Naive thymus-derived CD8-positive, alpha-beta T cell (primary cell): ENCODE results near the gene GLYAT. TPM values are rescaled to one million over a fixed set of nuclear protein-coding genes. Genes with fewer than 3 reads are reported as not detected.

Source experiments
- ATAC-seq, 2 donors: fragments of 150-1000 bp; cut with Tn5 transposase in 1 of 2; sonication (Bioruptor Pico), chemical (Tn5 transposase) in 1 of 2; 1 replicate in 1 of 2; 2 replicates in 1 of 2; pipeline ENCODE4 v1.10.0; 2021; ENCODE audit warnings: mild to moderate bottlenecking in 2 of 2, moderate library complexity in 2 of 2
- POLR2A ChIA-PET: fragments of 350-600 bp; sonication (Branson Sonifier 250); formaldehyde crosslinking; loops from one replicate; lab custom pipeline; 2021; ENCODE audit warnings: antibody characterized with exemption; lab: Charles Lee
- DNase-seq, 10 donors: peaks; one replicate each; pipeline versions ENCODE4 v3.0.0 to v3.0.0-alpha.2; 2020 to 2022
- H3K27ac Mint-ChIP-seq, 10 donors: one replicate each; pipeline ENCODE4 v1.8.0; 2020 to 2022; ENCODE audit warnings: mild to moderate bottlenecking in 10 of 10, mixed read lengths in 10 of 10, moderate library complexity in 4 of 10, inconsistent platforms in 1 of 10
- H3K27me3 Mint-ChIP-seq, 5 donors: one replicate each; pipeline ENCODE4 v1.8.0; 2021 to 2022; ENCODE audit warnings: mixed read lengths in 5 of 5
- H3K36me3 Mint-ChIP-seq, 3 donors: one replicate each; pipeline ENCODE4 v1.8.0; 2020 to 2022; ENCODE audit warnings: mixed read lengths in 3 of 3, mild to moderate bottlenecking in 2 of 3, inconsistent platforms in 1 of 3
- H3K4me1 Mint-ChIP-seq, 4 donors: one replicate each; pipeline ENCODE4 v1.8.0; 2021 to 2022; ENCODE audit warnings: mixed read lengths in 4 of 4
- H3K4me3 Mint-ChIP-seq, 10 donors: one replicate each; pipeline ENCODE4 v1.8.0; 2020 to 2022; ENCODE audit warnings: mild to moderate bottlenecking in 10 of 10, mixed read lengths in 10 of 10, moderate library complexity in 6 of 10, inconsistent platforms in 1 of 10
- H3K9me3 Mint-ChIP-seq, 9 donors: one replicate each; pipeline ENCODE4 v1.8.0; 2020 to 2022; ENCODE audit warnings: mixed read lengths in 9 of 9, mild to moderate bottlenecking in 3 of 9, inconsistent platforms in 1 of 9, moderate library complexity in 1 of 9
- polyA plus RNA-seq, 3 donors: library from polyadenylated mRNA; unstranded; fragments of 300-500 nt; fragmentation: Illumina TruSeq; gene quantifications; one replicate each; pipeline ENCODE4 v1.2.3, GENCODE V29; 2021
- total RNA-seq, 8 experiments: library from RNA in 2 of 8; stranded (reverse) in 2 of 8; gene quantifications; one replicate each; pipeline ENCODE4 v1.2.3 and lab custom pipeline; 2021 to 2026

GLYAT gene
- total and polyA plus RNA-seq, 5 experiments from 2014 or later = not detected

GRCh38 chr11:58659404-58659803 is 72.3 kb downstream of the GLYAT start:
- Mint-ChIP-seq H3K27me3 (peaks cover 0 to 26% (median 11%) of the 10 kb centered on the region in 5 donors), H3K36me3 (no peaks in the 10 kb centered on the region), H3K27ac (no peak overlapping the region), H3K4me3 (no peak overlapping the region), H3K9me3 (no peaks in the 10 kb centered on the region), H3K4me1 (peaks cover 0 to 3% (median 2%) of the 10 kb centered on the region in 4 donors)
- DNase-seq (no peak), ATAC-seq (no peak)
- POLR2A ChIA-PET = no interaction called here

Other genes starting within 250 kb of the GLYAT start
- 1 to 10 TPM in 1 of 2 experiments, under 1 TPM in 1; 0.94 to 1.1 TPM for gene OR5B21, start 223.8 kb downstream of the GLYAT start, total RNA-seq
- not detected for gene OR5B21, start 223.8 kb downstream of the GLYAT start, polyA plus RNA-seq
- 100 to 1,000 TPM; 200 TPM for gene LPXN, start 156.1 kb downstream of the GLYAT start, total RNA-seq
- gene LPXN, start 156.1 kb downstream of the GLYAT start, polyA plus RNA-seq = 100 to 1,000 TPM; 208 to 261 (median 220) TPM
- 10 to 100 TPM; 46.1 to 49.6 TPM for gene ZFP91, start 152.9 kb downstream of the GLYAT start, total RNA-seq
- 1 to 10 TPM; 4.8 to 9.4 (median 7.1) TPM for gene ZFP91, start 152.9 kb downstream of the GLYAT start, polyA plus RNA-seq
- 1 to 10 TPM; 2.9 to 3.0 TPM for gene CNTF, start 109.3 kb downstream of the GLYAT start, total RNA-seq
- under 1 TPM in 2 of 3 donors, not detected in 1; 0.15 to 0.28 TPM for gene CNTF, start 109.3 kb downstream of the GLYAT start, polyA plus RNA-seq
- gene GLYATL2, start 112.8 kb upstream of the GLYAT start, total RNA-seq = not detected
- gene GLYATL2, start 112.8 kb upstream of the GLYAT start, polyA plus RNA-seq = not detected
- not detected for gene GLYATL1, start 207.5 kb upstream of the GLYAT start, total RNA-seq
- gene GLYATL1, start 207.5 kb upstream of the GLYAT start, polyA plus RNA-seq = not detected